HG02642 (cell line): ENCODE results near the gene COQ10A.
"Not testable (repeated sequence)": the region's sequence is repeated elsewhere in the genome, so short reads cannot be mapped to it uniquely, and the experiment has no call there.

ENCODE experiments used
- ATAC-seq: cut with Tn5 transposase; IDR thresholded peaks from one replicate; pipeline ENCODE4 v1.9.1; 2021; ENCODE audit warnings: mild to moderate bottlenecking; ENCODE audit not compliant: unreplicated experiment, poor library complexity

Gene COQ10A

DNA sequence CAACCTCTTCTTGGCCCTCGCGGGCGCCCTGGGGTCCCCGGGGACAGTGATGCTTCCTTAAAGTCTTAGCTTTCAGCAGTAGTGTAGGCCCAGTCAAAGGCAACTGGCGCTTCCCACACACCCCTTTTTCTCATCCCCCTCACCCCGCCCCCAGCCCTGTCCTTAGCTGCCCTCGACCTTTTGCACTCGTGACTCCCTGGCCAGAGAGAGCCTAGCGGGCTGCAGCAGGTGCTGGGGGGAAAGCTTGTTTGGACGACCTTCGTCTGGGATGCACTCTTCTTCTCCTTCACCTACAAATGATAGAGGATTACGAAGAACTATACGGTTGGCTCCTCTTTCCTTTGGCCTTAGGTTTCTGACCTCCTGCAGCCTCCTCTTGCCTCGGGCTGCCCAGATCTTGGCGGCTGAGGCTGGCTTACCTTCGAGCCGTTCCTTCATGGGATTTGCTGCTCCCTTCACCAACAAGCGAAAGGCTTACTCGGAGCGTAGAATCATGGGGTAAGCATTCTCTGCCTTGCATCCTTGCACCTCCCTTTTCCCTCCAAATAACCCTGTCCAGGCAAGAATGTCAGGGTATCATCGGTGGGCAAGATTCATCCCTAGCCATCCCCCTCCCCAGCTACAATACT lies 815 bp downstream of the COQ10A start:
- no peak for ATAC-seq

- ATAC-seq = no peak
These were observed 4.3 kb downstream of the COQ10A start for GRCh38 chr12:56271031-56271430.

DNA sequence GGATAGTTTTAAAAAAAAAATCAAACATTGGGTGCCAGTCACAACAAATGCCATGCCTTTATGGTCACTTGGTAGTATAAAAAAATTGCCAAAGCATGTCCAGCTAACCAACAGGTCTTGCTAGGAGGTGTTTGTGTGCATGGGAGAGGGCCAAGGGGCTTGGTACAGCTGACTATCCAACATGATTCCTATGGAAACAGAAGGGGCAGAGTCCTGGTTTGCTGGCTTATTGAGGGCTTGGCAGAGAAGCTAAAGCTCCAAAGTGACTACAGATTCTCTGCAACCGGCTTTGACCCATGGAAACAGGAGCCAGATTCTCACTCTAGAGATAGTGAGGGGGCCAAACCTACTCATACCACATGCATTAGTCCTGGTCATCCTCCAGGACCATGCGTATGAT lies 5.7 kb downstream of the COQ10A start:
- not testable (repeated sequence) for ATAC-seq

- ATAC-seq = no peak
These were observed 7.6 kb downstream of the COQ10A start for GRCh38 chr12:56274299-56274698.

- ATAC-seq = no peak
These were observed 12.2 kb downstream of the COQ10A start for GRCh38 chr12:56278905-56279304.

GRCh38 chr12:56280849-56281248 lies 14.1 kb downstream of the COQ10A start:
- ATAC-seq = no peak

DNA sequence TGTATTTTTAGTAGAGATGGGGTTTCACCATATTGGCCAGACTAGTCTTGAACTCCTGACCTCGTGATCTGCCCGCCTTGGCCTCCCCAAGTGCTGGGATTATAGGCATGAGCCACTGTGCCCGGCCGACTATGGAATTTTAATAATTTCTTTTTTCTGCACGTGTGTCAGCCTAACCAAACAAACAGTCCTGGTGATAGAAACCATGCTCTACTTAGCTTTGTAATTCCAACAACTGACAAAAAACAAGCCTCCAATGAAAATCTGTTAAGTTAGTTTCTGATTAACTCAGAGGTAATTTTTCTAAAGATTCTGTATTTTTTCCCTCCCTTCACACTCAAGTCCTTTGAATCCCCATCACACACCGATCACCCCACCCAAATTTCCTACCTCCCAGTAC lies 15.3 kb downstream of the COQ10A start:
- no peak for ATAC-seq

DNA sequence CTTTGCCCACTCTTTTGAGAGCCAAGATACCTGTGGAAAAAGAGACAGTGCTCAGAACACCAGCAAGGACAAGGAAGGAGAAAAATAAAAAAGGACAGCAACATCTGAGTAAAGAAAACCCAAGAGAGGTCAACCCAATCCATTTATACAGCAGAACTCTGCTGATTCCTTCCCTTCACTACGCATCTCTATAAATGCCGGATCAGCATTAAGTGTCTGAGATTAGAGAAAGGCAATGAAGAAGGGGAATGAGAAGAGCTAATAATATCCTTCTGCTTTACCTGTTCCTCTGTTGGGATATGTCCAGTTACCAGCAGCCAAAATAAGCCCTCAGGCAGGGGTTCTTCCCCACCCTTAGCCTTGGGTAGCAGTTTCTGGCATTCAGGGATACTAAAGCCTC lies 15.8 kb downstream of the COQ10A start:
- ATAC-seq = no peak

- ATAC-seq = not testable (repeated sequence)
These were observed 17.5 kb downstream of the COQ10A start for GRCh38 chr12:56284263-56284662.

GRCh38 chr12:56286044-56286830 lies 19.5 kb downstream of the COQ10A start:
- no peak for ATAC-seq

- no peak for ATAC-seq
These were observed 22.1 kb downstream of the COQ10A start for GRCh38 chr12:56288705-56289387.

- no peak for ATAC-seq
These were observed 27.1 kb downstream of the COQ10A start for GRCh38 chr12:56293795-56294194.

DNA sequence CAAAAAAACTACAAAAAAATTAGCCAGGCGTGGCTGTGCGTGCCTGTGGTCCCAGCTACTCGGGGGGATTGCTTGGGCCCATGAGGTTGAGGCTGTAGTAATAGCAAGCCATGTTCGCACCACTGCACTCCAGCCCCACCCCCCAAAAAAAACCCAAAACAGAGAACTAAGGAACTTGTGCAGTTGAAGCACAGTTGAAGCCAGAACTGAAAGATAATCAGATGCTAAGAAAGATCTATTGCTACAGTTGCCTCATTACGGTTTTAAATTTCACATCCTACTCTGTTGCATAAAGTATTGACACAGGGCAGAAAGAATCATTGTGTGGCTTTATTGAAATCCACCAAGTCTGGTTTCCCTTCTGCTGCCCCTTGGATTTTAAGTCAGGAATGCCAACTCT lies 29.6 kb downstream of the COQ10A start:
- no peak for ATAC-seq

DNA sequence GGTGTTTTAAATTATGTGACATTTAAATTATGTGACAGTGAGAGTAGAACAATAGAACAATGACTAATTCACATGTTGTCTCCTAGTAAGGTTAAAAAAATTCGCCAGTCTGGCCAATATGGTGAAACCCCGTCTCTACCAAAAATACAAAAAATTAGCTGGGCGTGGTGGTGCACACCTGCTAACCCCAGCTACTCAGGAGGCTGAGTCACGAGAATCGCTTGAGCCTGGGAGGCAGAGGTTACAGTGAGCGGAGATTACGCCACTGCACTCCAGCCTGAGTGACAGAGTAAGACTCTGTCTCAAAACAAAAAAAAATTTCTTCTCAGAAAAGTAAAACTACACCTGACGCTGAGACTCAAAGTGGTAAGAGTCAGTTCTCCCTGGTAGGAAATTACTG lies 30.7 kb downstream of the COQ10A start:
- ATAC-seq = no peak

GRCh38 chr12:56298828-56299227 lies 32.1 kb downstream of the COQ10A start:
- no peak for ATAC-seq

DNA sequence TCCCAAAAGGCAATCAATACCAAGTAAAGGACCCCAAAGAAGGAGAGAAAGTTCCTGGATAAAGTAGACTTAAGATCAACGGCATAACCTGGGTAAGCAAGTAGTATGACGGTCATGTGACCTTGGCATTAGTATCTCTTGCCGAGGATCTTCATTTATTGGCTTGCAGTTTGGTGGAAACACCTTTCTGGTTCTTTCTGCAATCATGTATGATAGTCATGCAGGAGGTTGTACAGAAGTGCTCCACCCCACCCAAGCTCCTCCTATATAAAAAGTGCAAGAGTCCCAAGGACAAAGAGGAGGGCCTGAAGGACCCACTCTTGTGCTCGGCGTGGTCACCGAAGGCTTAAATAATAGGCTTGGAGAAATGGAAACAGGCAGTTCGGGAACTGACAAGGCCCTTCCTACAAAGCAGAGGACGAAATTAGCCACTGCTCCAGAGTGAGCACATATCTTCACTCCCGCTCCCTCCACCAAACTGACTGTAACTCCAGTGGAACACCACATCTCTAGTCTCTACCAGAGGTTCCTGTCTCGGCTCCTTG lies 32.6 kb downstream of the COQ10A start:
- ATAC-seq = no peak

DNA sequence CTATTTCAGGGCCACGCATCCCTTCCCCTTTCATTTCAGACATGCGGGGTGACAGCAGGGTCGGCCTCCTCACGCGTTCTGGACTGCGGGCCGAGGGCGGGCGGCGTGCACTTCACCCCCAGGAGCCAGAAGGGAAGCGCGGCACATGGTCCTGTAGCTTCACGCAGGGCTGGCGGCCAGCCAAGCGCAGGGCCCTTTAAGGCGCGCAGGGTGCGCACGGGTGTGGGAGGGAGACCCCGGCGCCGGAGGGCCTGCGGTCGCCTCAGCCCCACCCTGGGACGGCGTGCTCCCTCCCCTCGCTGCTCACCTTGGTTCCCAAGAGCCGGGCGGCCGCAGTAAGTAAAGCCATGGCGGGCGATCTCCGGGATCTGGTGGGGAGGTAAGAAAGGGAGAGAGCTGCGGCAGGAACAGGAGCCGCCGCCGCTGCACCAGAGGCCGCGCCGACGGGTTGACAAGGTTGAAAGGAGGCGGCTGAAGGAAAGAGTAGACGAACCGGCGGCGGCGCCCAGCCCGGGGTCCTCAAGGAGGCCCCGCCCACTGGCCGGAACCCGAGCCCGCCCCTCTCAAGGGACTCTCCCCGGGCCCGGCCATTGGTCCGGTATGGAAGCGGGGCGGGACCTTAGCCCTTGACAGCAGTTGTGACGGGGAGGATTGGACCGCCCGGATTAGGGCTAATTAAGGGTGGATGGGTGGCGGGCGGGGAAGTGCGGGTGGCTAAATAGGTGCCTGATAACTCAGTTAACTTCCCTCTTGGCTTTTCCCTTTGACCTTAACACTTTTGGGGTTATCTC lies 33.3 kb downstream of the COQ10A start, which contains the start of gene CS:
TSS of gene CS (minus strand) at position 478 of the 791 bp plus-strand sequence. CDS start at position 349, 129 bp downstream.
- ATAC-seq = peak; percentile 95

- ATAC-seq = no peak
These were observed 34.1 kb downstream of the COQ10A start for GRCh38 chr12:56300644-56301464.

GRCh38 chr12:56304276-56304675 lies 37.5 kb downstream of the COQ10A start:
- no peak for ATAC-seq
